Adipocyte (in vitro differentiated cells): Measurements from ENCODE around the gene DNAJC24.

ENCODE experiments used
- DNase-seq: peaks from one replicate; pipeline ENCODE4 v3.0.0-alpha.2; 2015; ENCODE audit warnings: low read depth
- H3K27me3 ChIP-seq: replicated peaks from 2 replicates; pipeline ENCODE4 v1.7.0; 2013; ENCODE audit warnings: mild to moderate bottlenecking, low read length, moderate library complexity; ENCODE audit not compliant: control insufficient read depth, insufficient read depth
- H3K36me3 ChIP-seq: 2 replicates; pipeline ENCODE4 v1.7.0; 2013; ENCODE audit warnings: low read length, mild to moderate bottlenecking, moderate library complexity; ENCODE audit not compliant: control insufficient read depth, insufficient read depth, severe bottlenecking
- H3K4me1 ChIP-seq: 2 replicates; pipeline ENCODE4 v1.7.0; 2013; ENCODE audit warnings: mild to moderate bottlenecking, low read length, moderate library complexity; ENCODE audit not compliant: control insufficient read depth, insufficient read depth
- H3K4me3 ChIP-seq: 2 replicates; pipeline ENCODE4 v1.7.0; 2013; ENCODE audit warnings: mild to moderate bottlenecking, low read length, moderate library complexity
- H3K9ac ChIP-seq: 2 replicates; pipeline ENCODE4 v1.7.0; 2013; ENCODE audit warnings: mild to moderate bottlenecking, low read length, moderate library complexity
- H3K9me3 ChIP-seq: 2 replicates; pipeline ENCODE4 v1.7.0; 2013; ENCODE audit warnings: mild to moderate bottlenecking, low read length, moderate library complexity; ENCODE audit not compliant: control insufficient read depth

Gene DNAJC24

DNA sequence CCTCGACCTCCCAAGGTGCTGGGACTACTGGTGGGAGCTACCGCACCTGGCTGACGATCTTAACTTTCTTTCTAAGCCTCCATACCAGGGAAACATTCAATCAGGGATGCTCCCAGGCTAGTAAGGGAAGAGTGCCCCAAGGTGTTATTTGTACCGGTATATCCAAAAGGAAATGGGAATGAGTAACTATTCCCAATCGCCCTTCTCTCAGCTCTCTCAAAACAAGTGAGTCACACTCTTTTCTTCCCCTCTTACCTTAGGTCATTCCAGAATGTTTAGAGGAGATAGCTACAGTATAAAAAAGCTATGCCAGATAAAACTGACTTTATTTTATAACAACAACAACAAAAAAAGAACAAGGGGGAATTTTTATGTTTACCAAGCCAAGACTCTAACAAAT lies 13.8 kb upstream of the DNAJC24 start:
- H3K9ac ChIP-seq = no peak overlapping the region
- no peaks in the 10 kb centered on the region for H3K27me3 ChIP-seq
- no peak for DNase-seq
- H3K36me3 ChIP-seq = no peaks in the 10 kb centered on the region
- peaks cover 11% of the 10 kb centered on the region for H3K4me1 ChIP-seq
- no peaks in the 10 kb centered on the region for H3K9me3 ChIP-seq
- no peak overlapping the region for H3K4me3 ChIP-seq

GRCh38 chr11:31361743-31362142 lies 7.9 kb upstream of the DNAJC24 start:
- no peaks in the 10 kb centered on the region for H3K9me3 ChIP-seq

DNA sequence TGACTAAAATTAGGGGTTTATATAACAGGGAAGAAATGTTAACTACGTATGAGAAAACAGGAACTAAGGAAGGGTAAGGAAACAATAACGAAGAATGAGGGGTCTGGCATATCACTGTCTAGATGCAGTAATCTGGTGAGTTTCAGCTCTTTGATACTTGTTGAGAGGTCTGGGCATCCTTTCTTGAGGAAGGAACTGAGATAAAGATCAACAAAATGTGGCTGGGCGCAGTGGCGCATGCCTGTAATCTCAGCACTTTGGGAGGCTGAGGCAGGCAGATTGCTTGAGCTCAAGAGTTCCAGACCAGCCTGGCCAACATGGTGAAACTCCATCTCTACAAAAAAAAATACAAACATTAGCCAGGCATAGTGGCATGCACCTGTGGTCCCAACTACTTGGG lies 2.9 kb upstream of the DNAJC24 start:
- H3K36me3 ChIP-seq = no peaks in the 10 kb centered on the region

More at GRCh38 chr11:31361743-31362142, 7.9 kb upstream of the DNAJC24 start:
- Histone ChIP-seq H3K4me3 (no peak overlapping the region), H3K36me3 (no peaks in the 10 kb centered on the region), H3K4me1 (no peaks in the 10 kb centered on the region), H3K27me3 (no peaks in the 10 kb centered on the region), H3K9ac (no peak overlapping the region)
- no peak for DNase-seq

DNA sequence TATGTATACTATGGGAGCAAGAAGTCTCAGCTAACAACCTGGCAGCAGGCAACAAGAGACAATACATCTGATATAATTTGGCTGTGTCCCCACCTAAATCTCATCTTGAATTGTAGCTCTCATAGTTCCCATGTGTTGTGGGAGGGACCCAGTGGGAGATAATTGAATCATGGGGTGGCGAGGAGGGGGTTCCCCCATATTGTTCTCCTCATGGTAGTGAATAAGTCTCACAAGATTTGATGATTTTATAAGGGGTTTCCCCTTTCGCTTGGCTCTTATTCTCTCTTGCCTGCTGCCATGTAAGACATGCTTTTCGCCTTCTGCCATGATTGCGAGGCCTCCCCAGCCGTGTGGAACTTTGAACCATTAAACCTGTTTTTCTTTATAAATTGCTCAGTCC lies 6.2 kb downstream of the DNAJC24 start:
- Histone ChIP-seq H3K36me3 (peaks cover 8% of the 10 kb centered on the region), H3K9me3 (no peaks in the 10 kb centered on the region), H3K9ac (no peak overlapping the region), H3K4me1 (peaks cover 2% of the 10 kb centered on the region), H3K4me3 (no peak overlapping the region), H3K27me3 (no peaks in the 10 kb centered on the region)
- DNase-seq = no peak

More for the DNA sequence above, 2.9 kb upstream of the DNAJC24 start:
- Histone ChIP-seq H3K4me3 (no peak overlapping the region), H3K27me3 (no peaks in the 10 kb centered on the region), H3K4me1 (peaks cover 16% of the 10 kb centered on the region), H3K9ac (no peak overlapping the region), H3K9me3 (no peaks in the 10 kb centered on the region)
- DNase-seq = no peak

DNA sequence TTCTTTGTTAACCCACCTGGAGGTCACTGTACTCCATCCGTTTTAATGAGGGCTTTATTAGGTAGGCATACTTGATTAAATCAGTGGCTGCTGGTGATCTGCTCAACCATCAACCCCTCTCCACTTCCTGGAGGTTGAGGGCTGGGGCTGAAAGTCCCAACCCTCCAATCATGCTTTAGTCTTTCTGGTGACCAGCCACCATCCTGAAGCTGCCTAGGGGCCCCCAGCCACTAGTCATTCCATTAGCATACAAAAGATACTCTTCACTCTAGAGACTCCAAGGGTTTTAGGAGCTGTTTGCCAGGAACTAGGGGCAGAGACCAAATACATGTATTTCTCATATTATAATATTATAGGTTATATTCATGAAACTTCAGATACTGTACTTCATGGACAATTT lies 13.5 kb downstream of the DNAJC24 start:
- H3K4me3 ChIP-seq = no peak overlapping the region
- DNase-seq = no peak

GRCh38 chr11:31387379-31387778 lies 17.7 kb downstream of the DNAJC24 start:
- no peak overlapping the region for H3K4me3 ChIP-seq
- no peak for DNase-seq
- no peaks in the 10 kb centered on the region for H3K9me3 ChIP-seq
- no peaks in the 10 kb centered on the region for H3K27me3 ChIP-seq
- no peak overlapping the region for H3K9ac ChIP-seq
- H3K4me1 ChIP-seq = peaks cover 11% of the 10 kb centered on the region
- H3K36me3 ChIP-seq = peaks cover 7% of the 10 kb centered on the region

More for the DNA sequence above, 13.5 kb downstream of the DNAJC24 start:
- Histone ChIP-seq H3K9ac (no peak overlapping the region), H3K36me3 (peaks cover 11% of the 10 kb centered on the region), H3K9me3 (no peaks in the 10 kb centered on the region), H3K27me3 (no peaks in the 10 kb centered on the region), H3K4me1 (peaks cover 11% of the 10 kb centered on the region)

DNA sequence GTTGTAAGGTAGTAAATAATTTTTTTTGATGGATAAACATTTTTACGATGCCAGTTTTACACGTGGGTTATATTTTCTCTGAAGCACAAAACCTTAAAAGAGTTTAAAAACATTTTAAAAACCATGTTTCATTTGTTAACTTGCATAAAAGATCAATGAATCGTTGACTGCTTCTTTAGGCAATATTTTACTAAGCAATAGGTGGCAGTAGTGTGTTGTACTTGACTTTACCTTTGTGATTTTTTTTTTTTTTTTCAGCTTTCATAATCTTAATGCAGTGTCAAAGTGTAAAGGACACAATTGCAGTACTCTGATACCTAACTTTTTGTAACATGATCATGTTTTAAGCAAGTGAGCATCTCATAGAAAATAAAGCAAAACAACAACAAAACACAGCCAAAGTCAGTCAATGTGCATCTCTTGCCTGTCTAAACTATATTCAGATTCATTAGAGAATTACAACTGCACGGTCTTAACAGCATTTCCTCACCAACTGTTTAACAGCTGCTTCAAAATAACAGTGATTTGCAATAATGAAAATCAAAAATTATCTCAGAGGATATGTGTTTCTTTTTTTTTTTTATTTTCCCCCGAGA lies 27.7 kb downstream of the DNAJC24 start:
- peak; percentile 63 for DNase-seq

GRCh38 chr11:31404614-31405013 lies 35.0 kb downstream of the DNAJC24 start:
- H3K27me3 ChIP-seq = no peaks in the 10 kb centered on the region
- H3K36me3 ChIP-seq = no peaks in the 10 kb centered on the region
- H3K4me3 ChIP-seq = peak overlapping the region; percentile 24
- peaks cover 14% of the 10 kb centered on the region for H3K4me1 ChIP-seq
- DNase-seq = no peak
- no peaks in the 10 kb centered on the region for H3K9me3 ChIP-seq
- H3K9ac ChIP-seq = peak overlapping the region; percentile 11

More for the DNA sequence above, 27.7 kb downstream of the DNAJC24 start:
- H3K9ac ChIP-seq = no peak overlapping the region
- H3K9me3 ChIP-seq = no peaks in the 10 kb centered on the region
- no peaks in the 10 kb centered on the region for H3K36me3 ChIP-seq
- no peaks in the 10 kb centered on the region for H3K27me3 ChIP-seq
- H3K4me3 ChIP-seq = no peak overlapping the region
- H3K4me1 ChIP-seq = no peaks in the 10 kb centered on the region

DNA sequence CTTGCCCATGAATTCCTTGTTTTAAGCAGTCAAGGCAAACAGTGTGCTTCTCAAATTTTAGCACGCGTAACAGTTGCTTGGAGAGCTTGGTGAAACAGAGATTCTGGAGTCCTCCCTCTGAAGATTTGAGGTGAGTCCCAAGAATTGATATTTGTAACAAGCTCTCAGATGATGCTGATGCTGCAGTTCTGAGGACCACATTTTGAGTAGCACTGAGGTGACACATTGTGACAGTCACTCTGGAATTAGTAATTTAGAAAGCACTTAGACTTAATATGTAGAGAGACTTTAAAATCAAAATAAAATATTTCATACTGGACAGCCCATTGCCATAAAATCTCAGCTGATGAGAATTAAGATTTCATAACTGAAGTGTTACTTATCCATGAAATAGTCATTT lies 38.5 kb downstream of the DNAJC24 start:
- H3K4me3 ChIP-seq = no peak overlapping the region
- H3K36me3 ChIP-seq = no peaks in the 10 kb centered on the region
- H3K27me3 ChIP-seq = no peaks in the 10 kb centered on the region
- no peaks in the 10 kb centered on the region for H3K9me3 ChIP-seq
- peaks cover 14% of the 10 kb centered on the region for H3K4me1 ChIP-seq
- no peak overlapping the region for H3K9ac ChIP-seq
- no peak for DNase-seq

GRCh38 chr11:31412946-31413345 lies 43.3 kb downstream of the DNAJC24 start:
- no peaks in the 10 kb centered on the region for H3K9me3 ChIP-seq
- no peaks in the 10 kb centered on the region for H3K27me3 ChIP-seq
- H3K9ac ChIP-seq = no peak overlapping the region
- DNase-seq = peak; percentile 43
- H3K36me3 ChIP-seq = peaks cover 3% of the 10 kb centered on the region
- H3K4me3 ChIP-seq = no peak overlapping the region
- H3K4me1 ChIP-seq = no peaks in the 10 kb centered on the region

DNA sequence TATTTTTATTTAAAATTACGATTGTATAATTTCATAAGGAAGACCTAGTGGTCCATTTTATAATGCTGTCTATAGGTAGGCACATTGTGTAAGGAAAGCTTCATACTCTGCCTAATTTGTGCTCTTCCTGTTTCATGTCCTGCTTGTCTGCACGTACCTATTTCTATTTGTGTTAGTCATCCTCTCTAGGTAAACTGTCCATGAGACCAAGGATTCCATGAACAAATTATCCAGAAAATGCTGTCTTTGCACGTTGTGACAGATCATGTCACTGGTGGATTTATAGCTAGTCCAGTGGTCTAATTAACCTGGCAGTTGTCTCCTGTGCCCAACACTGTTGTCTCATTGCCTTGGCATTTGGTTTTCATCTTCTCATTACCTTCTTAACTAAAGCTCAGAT lies 44.7 kb downstream of the DNAJC24 start:
- H3K4me3 ChIP-seq = no peak overlapping the region
- H3K36me3 ChIP-seq = peaks cover 3% of the 10 kb centered on the region
- H3K9ac ChIP-seq = no peak overlapping the region
- H3K9me3 ChIP-seq = no peaks in the 10 kb centered on the region
- no peak for DNase-seq
- H3K4me1 ChIP-seq = no peaks in the 10 kb centered on the region
- no peaks in the 10 kb centered on the region for H3K27me3 ChIP-seq

GRCh38 chr11:31415435-31415834 lies 45.8 kb downstream of the DNAJC24 start:
- no peaks in the 10 kb centered on the region for H3K9me3 ChIP-seq
- H3K4me3 ChIP-seq = no peak overlapping the region
- H3K27me3 ChIP-seq = no peaks in the 10 kb centered on the region
- no peak overlapping the region for H3K9ac ChIP-seq
- H3K36me3 ChIP-seq = peaks cover 3% of the 10 kb centered on the region
- DNase-seq = no peak
- H3K4me1 ChIP-seq = no peaks in the 10 kb centered on the region
